NOMO-1 treated with DMSO at 0.1 percent for 48 hours (cell line): ENCODE results near the gene GMDS.

Experiments
- DNase-seq: peaks from one replicate; lab custom pipeline; 2025; ENCODE audit not compliant: unreplicated experiment; lab: John Stamatoyannopoulos, UW

GMDS gene

GRCh38 chr6:2245103-2245876 is at the start of gene GMDS:
Gene GMDS (minus strand): TSS chr6:2245605.
- peak; percentile 89 for DNase-seq

GRCh38 chr6:2285510-2285909 is 40.1 kb upstream of the GMDS start:
- DNase-seq = no peak

- DNase-seq = no peak
Observed at GRCh38 chr6:2275892-2276242, 30.5 kb upstream of the GMDS start.

- DNase-seq = no peak
Observed at GRCh38 chr6:2274981-2275891, 29.8 kb upstream of the GMDS start.

- no peak for DNase-seq
Observed at GRCh38 chr6:2272696-2273095, 27.3 kb upstream of the GMDS start.

- no peak for DNase-seq
Observed at GRCh38 chr6:2270054-2270453, 24.6 kb upstream of the GMDS start.

GRCh38 chr6:2266841-2267240 is 21.4 kb upstream of the GMDS start:
- no peak for DNase-seq

GRCh38 chr6:2266031-2266795 is 20.8 kb upstream of the GMDS start:
- no peak for DNase-seq

GRCh38 chr6:2264932-2265331 is 19.5 kb upstream of the GMDS start:
- no peak for DNase-seq

- no peak for DNase-seq
Observed at GRCh38 chr6:2263896-2264295, 18.5 kb upstream of the GMDS start.

- DNase-seq = no peak
Observed at GRCh38 chr6:2259574-2259973, 14.2 kb upstream of the GMDS start.

- DNase-seq = no peak
Observed at GRCh38 chr6:2259002-2259494, 13.6 kb upstream of the GMDS start.

- DNase-seq = no peak
Observed at GRCh38 chr6:2258112-2258511, 12.7 kb upstream of the GMDS start.

GRCh38 chr6:2257363-2257762 is 12.0 kb upstream of the GMDS start:
- no peak for DNase-seq

GRCh38 chr6:2254747-2255146 is 9.3 kb upstream of the GMDS start:
- no peak for DNase-seq

GRCh38 chr6:2249126-2249525 is 3.7 kb upstream of the GMDS start:
- no peak for DNase-seq

- no peak for DNase-seq
Observed at GRCh38 chr6:2247664-2248063, 2.3 kb upstream of the GMDS start.

GRCh38 chr6:2245877-2246863 is 765 bp upstream of the GMDS start:
- DNase-seq = no peak

GRCh38 chr6:2244261-2245102 is 923 bp downstream of the GMDS start:
- DNase-seq = no peak
